Measurements from ENCODE around the gene RAB4A.

GRCh38 chr1:229237320-229237719 is 33.6 kb upstream of the RAB4A start:
- no peak for TF ChIP-seq JUN (IDR thresholded peaks at IDR 0.05)
- TF ChIP-seq POLR2A (IDR thresholded peaks at IDR 0.05; ENCODE audit: low read length): no peak
- no peak for TF ChIP-seq CTCF (IDR thresholded peaks at IDR 0.05)
- TF ChIP-seq RAD21 (conservative IDR thresholded peaks at IDR 0.05 in 1 of 2, IDR thresholded peaks at IDR 0.05 in 1 of 2): no peak

Measured in A549 (cell line).